Stimulated activated naive CD8-positive, alpha-beta T cell treated with anti-CD3 and anti-CD28 coated beads, Interleukin-15, Interleukin-2, amounts not matched to agents 100 U/mL and 50 U/mL, for 24 hours (primary cell): ENCODE results near the gene IRS2.
A peak's percentile ranks its signal among the peaks of the same experiment; 100 is the strongest.

Source experiments
- ATAC-seq: fragments of 150-1000 bp; cut with Tn5 transposase; one replicate; pipeline ENCODE4 v1.10.0; 2021
- DNase-seq: peaks from one replicate; pipeline ENCODE4 v3.0.0; 2021

Gene IRS2

DNA sequence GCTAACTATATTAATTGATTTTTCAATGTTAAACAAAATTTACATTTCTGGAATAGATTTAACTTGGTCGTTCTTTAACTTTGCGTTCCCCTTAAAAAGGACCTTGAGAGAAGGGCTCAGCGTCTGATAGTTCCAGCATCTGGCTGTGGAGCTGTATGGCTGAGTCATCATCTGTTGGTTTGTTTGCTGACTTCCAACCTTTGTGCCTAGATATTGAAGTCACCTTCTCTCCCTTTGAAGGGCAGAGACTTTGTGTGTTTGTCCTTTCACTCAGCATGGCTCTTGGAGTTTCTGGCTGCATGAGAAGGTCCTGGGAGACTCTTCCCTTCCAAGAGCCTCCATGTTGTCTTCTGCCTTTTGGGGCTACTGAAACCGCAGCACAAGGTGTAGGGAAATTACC is 16.6 kb upstream of the IRS2 start:
- DNase-seq (no peak), ATAC-seq (no peak)

- DNase-seq, result no peak
- ATAC-seq, result no peak
Observed at GRCh38 chr13:109795011-109795410, 8.6 kb upstream of the IRS2 start.

DNA sequence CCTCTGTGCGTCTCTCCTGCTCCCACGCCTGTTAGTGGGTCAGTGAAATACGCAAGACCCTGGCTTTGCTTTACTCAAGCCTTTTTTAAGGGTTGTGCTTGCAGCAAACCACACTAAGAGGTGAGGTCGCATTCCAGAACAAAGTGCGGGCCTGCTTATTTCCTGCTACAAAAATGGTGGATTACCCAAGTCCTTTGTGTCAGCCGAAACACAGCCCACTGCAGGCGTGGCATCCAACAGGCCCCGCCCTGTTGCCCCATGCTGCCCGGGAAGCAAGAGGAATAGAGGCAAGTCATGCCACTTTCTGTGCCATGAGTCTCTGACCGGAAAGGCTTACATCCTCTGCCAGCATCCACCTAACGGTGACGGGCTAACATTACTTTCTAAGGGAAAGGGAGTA is 7.7 kb upstream of the IRS2 start:
- ATAC-seq, result no peak
- DNase-seq, result no peak

DNA sequence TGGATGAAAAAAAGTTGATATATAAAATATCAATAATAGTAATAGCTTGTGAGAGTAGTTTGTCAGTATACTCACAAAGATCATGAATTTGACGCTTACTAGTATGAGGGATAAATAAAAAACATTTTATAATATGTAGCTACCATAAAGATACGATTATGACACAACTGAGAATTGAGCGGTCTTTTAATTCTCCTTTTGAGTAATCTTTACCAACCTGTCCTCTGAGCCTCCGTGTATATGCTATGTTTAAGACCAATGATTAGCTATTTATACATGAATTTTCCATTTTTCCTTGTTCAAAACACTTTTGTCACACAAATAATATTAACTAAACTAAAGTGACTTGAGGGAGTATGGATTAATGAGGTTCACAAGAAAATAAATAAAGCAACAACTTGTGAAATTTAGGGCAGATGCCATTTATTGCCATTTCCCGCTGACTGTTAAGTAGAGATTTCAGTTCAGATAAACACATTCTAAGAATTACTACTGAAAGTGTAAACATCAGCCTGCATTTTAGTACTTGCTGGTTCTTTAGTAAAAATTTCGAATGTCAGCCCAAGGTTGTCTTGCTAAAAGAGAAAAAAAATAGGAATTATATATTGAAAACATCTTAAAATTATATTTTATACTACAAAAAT is 6.2 kb upstream of the IRS2 start:
- ATAC-seq, result no peak
- no peak for DNase-seq

GRCh38 chr13:109790942-109791605 is 4.7 kb upstream of the IRS2 start:
- ATAC-seq (no peak), DNase-seq (no peak)

GRCh38 chr13:109790086-109790485 is 3.7 kb upstream of the IRS2 start:
- no peak for DNase-seq

DNA sequence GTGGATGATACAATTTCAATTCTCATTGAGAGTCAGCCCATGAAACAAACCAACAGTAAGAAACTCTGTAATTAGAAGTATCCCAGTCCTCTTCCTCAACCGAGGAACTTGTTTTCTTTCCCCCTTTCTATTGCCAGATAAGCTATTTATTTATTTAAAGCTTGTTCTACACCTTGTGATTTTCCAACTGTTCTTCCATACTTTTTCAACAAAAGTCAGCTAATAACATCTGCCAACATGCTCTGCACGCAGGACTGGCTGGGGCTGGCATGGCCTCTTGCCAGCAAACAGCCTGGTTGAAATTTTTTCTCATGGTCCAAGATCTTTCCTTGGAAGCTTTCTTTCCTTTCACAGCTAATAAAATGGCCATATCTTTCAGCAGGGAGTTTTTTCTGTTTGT is 2.9 kb upstream of the IRS2 start:
- no peak for DNase-seq
- no peak for ATAC-seq

More at GRCh38 chr13:109790086-109790485, 3.7 kb upstream of the IRS2 start:
- no peak for ATAC-seq

DNA sequence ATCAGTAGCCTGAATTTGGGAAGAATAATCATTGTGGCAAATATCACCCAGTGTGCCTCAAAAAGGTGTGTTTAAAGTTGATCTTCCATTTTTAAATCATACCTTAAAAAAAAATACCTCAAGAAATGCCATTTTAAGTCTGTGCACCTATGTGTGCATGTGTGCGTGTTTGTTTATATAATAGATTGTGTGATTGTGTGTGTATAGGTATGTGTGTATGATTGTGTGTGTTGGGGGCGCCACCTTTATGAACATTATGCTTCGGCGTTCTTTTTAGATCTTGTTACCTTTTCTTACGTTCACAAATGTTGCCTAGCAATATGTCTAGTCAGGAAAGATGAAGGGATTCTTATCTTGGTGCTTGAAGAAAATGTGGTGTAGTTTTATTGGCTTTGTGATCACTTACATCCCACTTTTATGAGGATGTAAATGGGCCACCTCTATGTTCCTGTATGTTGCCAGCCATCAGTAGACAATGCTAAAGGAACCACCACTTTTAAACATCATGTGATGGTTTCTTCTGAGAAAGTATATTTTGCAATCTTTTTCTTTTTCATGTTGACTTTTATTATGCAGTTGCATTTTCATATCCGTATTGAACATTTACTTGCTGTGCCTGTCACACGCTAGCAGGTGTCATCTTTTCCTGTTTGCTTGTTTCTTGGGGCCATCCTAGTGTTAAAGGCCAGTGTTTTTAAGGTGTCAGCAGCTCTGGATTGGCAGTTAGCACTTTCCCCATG is 2.2 kb upstream of the IRS2 start:
- no peak for ATAC-seq
- DNase-seq, result no peak

GRCh38 chr13:109787135-109787954 is 962 bp upstream of the IRS2 start:
- DNase-seq (peak; percentile 45), ATAC-seq (no peak)

DNA sequence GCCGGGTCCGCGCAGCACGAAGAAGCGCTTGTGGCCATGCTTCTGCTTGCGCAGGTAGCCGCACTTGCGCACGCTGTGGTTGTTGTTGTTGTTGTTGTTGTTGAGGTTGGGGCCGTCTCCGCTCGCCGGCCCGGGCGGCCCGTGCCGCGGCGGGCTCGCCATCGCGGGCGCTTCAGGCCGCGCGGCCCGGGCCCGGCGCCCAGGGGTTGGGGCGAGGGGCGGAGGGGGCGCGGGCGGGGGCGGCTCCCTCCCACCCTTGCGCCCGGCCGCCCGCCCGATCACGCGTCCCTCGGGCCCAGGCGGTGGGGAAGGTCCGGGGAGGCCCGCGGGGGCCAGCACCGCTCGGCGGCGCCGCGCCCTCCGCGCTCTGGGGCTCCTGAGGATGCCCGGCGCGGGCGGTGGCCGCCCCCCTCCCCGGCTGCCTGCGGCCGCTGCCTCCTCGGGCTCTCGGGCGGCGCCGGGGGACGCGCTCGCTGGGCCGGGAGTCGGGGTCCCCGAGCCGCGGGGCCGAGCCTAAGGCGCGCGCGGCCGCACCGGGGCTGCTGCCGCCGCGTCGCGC is 412 bp downstream of the IRS2 start:
- ATAC-seq, result peak; percentile 16
- no peak for DNase-seq

GRCh38 chr13:109785141-109785891 is 1.1 kb downstream of the IRS2 start:
- no peak for ATAC-seq
- peak; percentile 51 for DNase-seq

DNA sequence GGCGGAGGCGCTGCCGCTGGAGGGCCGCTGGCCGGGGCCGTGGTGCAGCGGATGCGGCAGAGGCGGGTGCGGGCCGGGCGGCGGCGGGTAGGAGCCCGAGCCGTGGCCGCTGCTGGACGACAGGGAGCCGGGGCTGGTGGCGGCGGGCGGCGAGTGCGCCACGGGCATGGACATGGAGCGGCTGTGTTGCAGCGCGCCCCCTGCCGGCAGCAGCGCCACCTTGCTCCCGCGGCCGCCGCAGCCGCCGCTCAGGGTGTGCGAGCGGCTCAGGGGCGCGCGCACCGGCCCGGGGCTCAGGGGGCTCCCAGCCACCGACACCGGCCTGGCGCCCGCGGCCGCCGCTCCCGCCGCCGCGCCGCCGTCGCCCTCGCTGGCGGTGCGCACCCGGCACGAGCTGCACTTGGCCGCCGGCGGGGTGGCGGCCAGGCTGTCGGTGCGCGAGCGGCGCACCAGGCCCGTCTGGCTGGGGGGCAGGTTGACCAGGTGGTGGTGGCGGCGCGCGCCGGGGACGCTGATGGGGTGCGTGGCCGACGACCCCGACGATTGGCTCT is 1.7 kb downstream of the IRS2 start:
- ATAC-seq (peak; percentile 30), DNase-seq (peak; percentile 78)

DNA sequence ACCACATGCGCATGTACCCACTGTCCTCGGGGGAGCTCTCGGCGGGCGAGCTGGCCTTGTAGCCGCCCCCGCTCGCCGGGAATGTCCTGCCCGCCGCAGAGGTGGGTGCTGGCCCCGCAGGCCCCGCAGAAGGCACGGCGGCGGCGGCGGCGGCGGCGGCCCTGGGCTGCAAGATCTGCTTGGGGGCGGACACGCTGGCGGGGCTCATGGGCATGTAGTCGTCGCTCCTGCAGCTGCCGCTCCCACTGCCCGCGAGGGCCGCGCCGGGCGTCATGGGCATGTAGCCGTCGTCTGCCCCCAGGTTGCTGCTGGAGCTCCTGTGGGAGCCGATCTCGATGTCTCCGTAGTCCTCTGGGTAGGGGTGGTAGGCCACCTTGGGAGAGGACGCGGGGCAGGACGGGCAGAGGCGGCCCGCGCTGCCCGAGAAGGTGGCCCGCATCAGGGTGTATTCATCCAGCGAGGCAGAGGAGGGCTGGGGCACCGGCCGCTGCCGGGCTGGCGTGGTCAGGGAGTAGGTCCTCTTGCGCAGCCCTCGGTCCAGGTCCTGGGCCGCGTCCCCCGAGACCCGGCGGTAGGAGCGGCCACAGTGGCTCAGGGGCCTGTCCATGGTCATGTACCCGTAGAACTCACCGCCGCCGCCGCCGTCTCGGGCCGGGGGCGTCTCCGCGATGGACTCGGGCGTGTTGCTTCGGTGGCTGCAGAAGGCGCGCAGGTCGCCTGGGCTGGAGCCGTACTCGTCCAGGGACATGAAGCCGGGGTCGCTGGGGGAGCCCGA is 2.4 kb downstream of the IRS2 start:
- ATAC-seq, result no peak
- no peak for DNase-seq

GRCh38 chr13:109783447-109783814 is 3.0 kb downstream of the IRS2 start:
- DNase-seq (no peak), ATAC-seq (no peak)

- ATAC-seq, result no peak
- no peak for DNase-seq
Observed at GRCh38 chr13:109782823-109783431, 3.5 kb downstream of the IRS2 start.

- ATAC-seq (no peak), DNase-seq (no peak)
Observed at GRCh38 chr13:109782066-109782822, 4.1 kb downstream of the IRS2 start.

- ATAC-seq (no peak), DNase-seq (no peak)
Observed at GRCh38 chr13:109781384-109782065, 4.9 kb downstream of the IRS2 start.

- no peak for ATAC-seq
- no peak for DNase-seq
Observed at GRCh38 chr13:109780845-109781383, 5.5 kb downstream of the IRS2 start.
